ENCODE data around the gene NCOA1. TPM values are rescaled to one million over a fixed set of nuclear protein-coding genes. Genes with fewer than 3 reads are reported as not detected.

Gene NCOA1
- total RNA-seq, 2 experiments from 2014 or later, result 6.1 to 12.1 TPM

DNA sequence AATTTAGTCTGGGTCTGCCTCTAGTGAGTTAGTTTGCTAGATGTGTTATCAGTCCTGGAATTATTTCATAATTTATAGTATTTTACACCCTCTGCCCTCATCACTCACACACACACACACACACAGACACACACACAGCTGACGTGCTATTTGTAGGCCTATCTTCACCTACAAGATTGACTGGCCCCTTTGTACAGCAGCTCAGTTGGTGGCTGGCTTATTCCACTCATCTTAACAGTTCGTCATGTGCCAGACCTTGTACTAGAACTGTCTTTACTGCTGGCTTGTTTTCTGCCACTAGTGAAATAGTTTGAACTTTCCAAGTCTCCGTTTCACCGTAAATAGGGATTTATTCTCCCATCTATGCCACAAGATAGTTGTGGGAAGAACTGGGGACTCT is 323.5 kb downstream of the NCOA1 start:
- BruUV-seq (replicated peaks), result no TSS peak
- POLR2A ChIA-PET, result interaction anchor here (0.5 to 0.9 kb wide), 2 partner anchors 456 to 924 kb away, joined by 6 to 8 read pairs; no protein-coding TSS in a partner anchor
- CTCF ChIA-PET (ENCODE audit: unreplicated experiment), result no interaction called here

GRCh38 chr2:24815171-24815570 is 324.1 kb downstream of the NCOA1 start:
- H4K20me1 ChIP-seq (ENCODE audit: insufficient read depth, low read length), result peaks cover 5% of the 10 kb centered on the region; the same call in 1 of the 2 replicates
- H3K4me1 ChIP-seq (ENCODE audit: insufficient read depth, low read length, poor library complexity, severe bottlenecking), result no peaks in the 10 kb centered on the region
- H3K36me3 ChIP-seq (ENCODE audit: insufficient read depth, low read length), result peaks cover 96% of the 10 kb centered on the region
- no peaks in the 10 kb centered on the region for H3K9me2 ChIP-seq (ENCODE audit: insufficient read depth, low read length)
- no peak for TF ChIP-seq EZH2phosphoT487 (IDR thresholded peaks at IDR 0.05; ENCODE audit: borderline replicate concordance, low read depth, low read length)
- no peak for TF ChIP-seq CTCF (conservative IDR thresholded peaks at IDR 0.05; ENCODE audit: low read length)
- intact Hi-C loops (cut with micrococcal nuclease; ENCODE audit: unreplicated experiment), result no loop called here
- no TSS peak for BruUV-seq (replicated peaks)
- no peak for DNase-seq (ENCODE audit: low spot score)
- CTCF ChIA-PET (ENCODE audit: unreplicated experiment), result no interaction called here
- H3K4me3 ChIP-seq (ENCODE audit: low read depth, low read length, poor library complexity, severe bottlenecking), result no peak overlapping the region
- no peak overlapping the region for H2AFZ ChIP-seq (ENCODE audit: low read length)
- POLR2A ChIA-PET, result interaction anchor here (0.9 kb wide), 1 partner anchor 456 kb away, joined by 6 read pairs; no protein-coding TSS in a partner anchor
- H3K9me3 ChIP-seq (ENCODE audit: low read length), result 0 out of 2 replicates have a peak, but pooled peaks cover 8% of the 10 kb centered on the region
- H3K79me2 ChIP-seq (ENCODE audit: insufficient read depth, low read depth, low read length), result peaks cover 39% of the 10 kb centered on the region
- no peak overlapping the region for H3K27ac ChIP-seq (ENCODE audit: low read depth, low read length, poor library complexity, severe bottlenecking)
- H3K4me2 ChIP-seq (ENCODE audit: low read length), result no peak overlapping the region

More for the DNA sequence above, 323.5 kb downstream of the NCOA1 start:
- TF ChIP-seq EZH2phosphoT487 (IDR thresholded peaks at IDR 0.05; ENCODE audit: borderline replicate concordance, low read depth, low read length), result no peak
- TF ChIP-seq CTCF (conservative IDR thresholded peaks at IDR 0.05; ENCODE audit: low read length), result no peak
- Histone ChIP-seq H3K4me2 (ENCODE audit: low read length) (no peak overlapping the region), H3K9me2 (ENCODE audit: insufficient read depth, low read length) (no peaks in the 10 kb centered on the region), H3K9me3 (ENCODE audit: low read length) (0 out of 2 replicates have a peak, but pooled peaks cover 8% of the 10 kb centered on the region), H3K27ac (ENCODE audit: low read depth, low read length, poor library complexity, severe bottlenecking) (no peak overlapping the region), H3K4me3 (ENCODE audit: low read depth, low read length, poor library complexity, severe bottlenecking) (no peak overlapping the region), H2AFZ (ENCODE audit: low read length) (no peak overlapping the region), H3K79me2 (ENCODE audit: insufficient read depth, low read depth, low read length) (peaks cover 46% of the 10 kb centered on the region), H3K4me1 (ENCODE audit: insufficient read depth, low read length, poor library complexity, severe bottlenecking) (no peaks in the 10 kb centered on the region), H4K20me1 (ENCODE audit: insufficient read depth, low read length) (peaks cover 5% of the 10 kb centered on the region; the same call in 1 of the 2 replicates), H3K36me3 (ENCODE audit: insufficient read depth, low read length) (peaks cover 96% of the 10 kb centered on the region)
- intact Hi-C loops (cut with micrococcal nuclease; ENCODE audit: unreplicated experiment), result no loop called here
- no peak for DNase-seq (ENCODE audit: low spot score)

DNA sequence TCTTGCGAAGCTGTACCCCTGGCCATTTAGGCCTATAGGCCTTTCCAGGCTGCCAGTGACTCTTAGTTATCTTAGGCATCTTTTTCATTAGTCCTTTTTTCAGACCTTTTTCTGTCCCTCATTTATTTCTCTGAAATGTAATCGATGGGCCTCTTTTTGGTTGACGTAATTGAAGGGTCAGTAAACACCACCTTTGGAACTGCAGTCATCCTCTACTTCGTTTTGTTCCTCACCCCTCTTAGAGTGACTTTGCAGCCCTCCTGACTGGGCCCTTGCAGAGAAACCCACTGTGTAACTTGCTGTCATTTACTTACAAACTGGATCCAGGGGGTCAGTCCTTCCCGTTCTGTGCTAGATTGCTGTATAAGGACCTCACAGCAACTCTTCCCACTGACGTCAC is 325.4 kb downstream of the NCOA1 start:
- Histone ChIP-seq H3K4me2 (ENCODE audit: low read length) (no peak overlapping the region), H3K9me3 (ENCODE audit: low read length) (0 out of 2 replicates have a peak, but pooled peaks cover 8% of the 10 kb centered on the region), H4K20me1 (ENCODE audit: insufficient read depth, low read length) (peaks cover 5% of the 10 kb centered on the region; the same call in 1 of the 2 replicates), H3K36me3 (ENCODE audit: insufficient read depth, low read length) (peaks cover 99% of the 10 kb centered on the region), H2AFZ (ENCODE audit: low read length) (no peak overlapping the region), H3K4me3 (ENCODE audit: low read depth, low read length, poor library complexity, severe bottlenecking) (no peak overlapping the region), H3K9me2 (ENCODE audit: insufficient read depth, low read length) (no peaks in the 10 kb centered on the region), H3K79me2 (ENCODE audit: insufficient read depth, low read depth, low read length) (peaks cover 30% of the 10 kb centered on the region), H3K4me1 (ENCODE audit: insufficient read depth, low read length, poor library complexity, severe bottlenecking) (no peaks in the 10 kb centered on the region), H3K27ac (ENCODE audit: low read depth, low read length, poor library complexity, severe bottlenecking) (no peak overlapping the region)
- TF ChIP-seq CTCF (conservative IDR thresholded peaks at IDR 0.05; ENCODE audit: low read length) (no peak), EZH2phosphoT487 (IDR thresholded peaks at IDR 0.05; ENCODE audit: borderline replicate concordance, low read depth, low read length) (no peak)
- intact Hi-C loops (cut with micrococcal nuclease; ENCODE audit: unreplicated experiment), result no loop called here
- no peak for DNase-seq (ENCODE audit: low spot score)
- CTCF ChIA-PET (ENCODE audit: unreplicated experiment), result no interaction called here
- POLR2A ChIA-PET, result no interaction called here
- BruUV-seq (replicated peaks), result no TSS peak

Data from OCI-LY7 (cell line).